ENCODE measurements around the gene FLII. TPM values are rescaled to one million over a fixed set of nuclear protein-coding genes. Genes with fewer than 3 reads are reported as not detected.

FLII gene
- total RNA-seq, 1 donor from 2014 or later = 288 TPM

GRCh38 chr17:18246109-18246725 lies 12.3 kb downstream of the FLII start:
- intact Hi-C loops (cut with micrococcal nuclease) = no loop called here

DNA sequence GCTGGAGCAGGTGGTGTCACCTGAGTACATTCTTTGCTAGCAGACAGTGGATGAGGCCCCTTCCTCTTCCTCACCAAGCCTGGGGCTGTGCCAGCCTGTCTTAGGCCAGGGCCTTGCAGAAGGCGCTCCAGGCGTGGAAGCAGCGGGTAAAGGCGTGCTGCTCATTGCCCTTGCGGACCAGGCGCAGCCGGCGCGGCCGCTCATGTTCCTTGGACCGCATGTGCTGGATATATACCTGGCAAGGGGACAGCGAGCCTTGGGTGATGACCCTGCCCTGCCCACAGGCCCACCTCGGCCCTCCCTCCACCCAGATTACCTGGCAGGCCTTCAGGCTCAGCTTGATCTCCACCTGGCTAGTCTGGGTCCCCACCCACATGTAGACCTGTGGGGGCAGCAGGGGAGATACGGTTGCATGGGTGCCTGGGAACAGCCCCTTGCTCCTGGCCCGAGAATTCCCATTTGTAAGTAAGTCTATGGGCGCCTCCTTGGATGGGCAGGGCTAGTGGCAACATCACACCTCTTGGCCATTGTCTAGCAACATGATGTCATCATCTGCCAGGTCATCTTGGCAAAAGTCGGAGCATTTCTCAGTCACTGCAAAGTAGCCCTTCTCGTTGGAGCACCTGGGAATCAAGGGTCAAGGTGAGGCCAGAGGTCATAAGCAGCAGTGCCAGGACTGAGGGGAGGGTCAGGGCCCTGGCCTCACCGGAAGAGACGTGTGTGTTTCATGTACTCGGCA lies 13.3 kb downstream of the FLII start:
- intact Hi-C loops (cut with micrococcal nuclease) = no loop called here

GRCh38 chr17:18241229-18241871 lies 17.2 kb downstream of the FLII start:
- intact Hi-C loops (cut with micrococcal nuclease) = no loop called here

DNA sequence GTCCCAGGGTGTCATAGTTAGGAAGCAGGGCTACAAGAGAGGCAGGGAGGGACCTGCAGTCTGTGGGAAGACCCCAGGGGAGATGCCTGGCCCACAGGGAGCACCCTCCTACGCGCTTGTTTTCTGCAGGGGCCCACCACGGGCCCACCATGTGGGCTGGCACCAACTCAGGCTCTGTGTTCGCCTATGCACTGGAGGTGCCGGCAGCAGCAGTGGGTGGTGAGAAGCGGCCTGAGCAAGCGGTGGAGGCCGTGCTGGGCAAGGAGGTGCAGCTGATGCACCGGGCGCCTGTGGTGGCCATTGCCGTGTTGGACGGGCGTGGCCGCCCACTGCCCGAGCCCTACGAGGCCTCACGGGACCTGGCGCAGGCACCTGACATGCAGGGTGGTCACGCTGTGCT lies 18.1 kb downstream of the FLII start:
- intact Hi-C loops (cut with micrococcal nuclease) = no loop called here

GRCh38 chr17:18238299-18238698 lies 20.2 kb downstream of the FLII start:
- intact Hi-C loops (cut with micrococcal nuclease) = no loop called here

- intact Hi-C loops (cut with micrococcal nuclease) = no loop called here
Observed at GRCh38 chr17:18237461-18237860, 21.1 kb downstream of the FLII start.

DNA sequence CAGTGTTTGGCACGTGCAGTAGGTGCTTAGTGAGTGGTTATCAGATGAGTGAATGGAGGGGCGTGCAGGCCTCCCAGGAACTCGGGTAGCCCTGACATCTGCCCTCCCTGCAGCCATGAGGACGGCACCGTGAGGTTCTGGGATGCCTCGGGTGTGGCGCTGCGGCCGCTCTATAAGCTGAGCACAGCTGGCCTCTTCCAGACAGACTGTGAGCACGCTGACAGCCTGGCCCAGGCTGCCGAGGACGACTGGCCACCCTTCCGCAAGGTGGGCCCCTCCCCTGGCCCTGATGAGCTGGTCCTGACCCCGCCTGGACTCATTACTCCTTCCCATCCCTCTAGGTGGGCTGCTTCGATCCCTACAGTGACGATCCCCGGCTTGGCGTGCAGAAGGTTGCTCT lies 22.0 kb downstream of the FLII start:
- intact Hi-C loops (cut with micrococcal nuclease) = no loop called here

DNA sequence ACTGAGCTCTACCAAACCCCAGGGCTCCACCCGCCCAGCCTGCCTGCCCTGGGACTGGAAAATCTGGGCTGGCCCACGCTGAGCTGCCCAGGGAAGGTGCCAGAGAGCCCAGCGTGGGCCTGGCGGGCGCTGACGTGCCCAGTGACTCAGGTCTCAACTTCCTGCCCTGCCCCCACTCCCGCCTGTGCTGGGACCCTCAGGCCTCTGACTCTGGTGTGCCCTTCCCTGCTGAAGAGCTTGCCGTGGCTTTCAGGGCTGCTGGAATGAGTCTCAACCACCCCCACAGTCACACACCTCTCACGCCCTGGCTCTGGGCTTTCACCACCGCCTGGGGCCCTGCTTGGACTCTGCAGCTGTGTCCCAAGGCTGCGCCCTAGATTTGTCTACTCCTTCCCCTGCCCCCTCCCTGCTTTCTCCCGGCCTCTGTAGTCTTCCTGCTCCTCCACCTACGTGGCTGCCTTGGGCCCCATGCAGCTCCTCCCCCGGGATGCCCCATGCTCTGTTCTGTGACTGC lies 22.7 kb downstream of the FLII start:
- intact Hi-C loops (cut with micrococcal nuclease) = no loop called here

GRCh38 chr17:18234853-18235380 lies 23.6 kb downstream of the FLII start:
- intact Hi-C loops (cut with micrococcal nuclease) = no loop called here

DNA sequence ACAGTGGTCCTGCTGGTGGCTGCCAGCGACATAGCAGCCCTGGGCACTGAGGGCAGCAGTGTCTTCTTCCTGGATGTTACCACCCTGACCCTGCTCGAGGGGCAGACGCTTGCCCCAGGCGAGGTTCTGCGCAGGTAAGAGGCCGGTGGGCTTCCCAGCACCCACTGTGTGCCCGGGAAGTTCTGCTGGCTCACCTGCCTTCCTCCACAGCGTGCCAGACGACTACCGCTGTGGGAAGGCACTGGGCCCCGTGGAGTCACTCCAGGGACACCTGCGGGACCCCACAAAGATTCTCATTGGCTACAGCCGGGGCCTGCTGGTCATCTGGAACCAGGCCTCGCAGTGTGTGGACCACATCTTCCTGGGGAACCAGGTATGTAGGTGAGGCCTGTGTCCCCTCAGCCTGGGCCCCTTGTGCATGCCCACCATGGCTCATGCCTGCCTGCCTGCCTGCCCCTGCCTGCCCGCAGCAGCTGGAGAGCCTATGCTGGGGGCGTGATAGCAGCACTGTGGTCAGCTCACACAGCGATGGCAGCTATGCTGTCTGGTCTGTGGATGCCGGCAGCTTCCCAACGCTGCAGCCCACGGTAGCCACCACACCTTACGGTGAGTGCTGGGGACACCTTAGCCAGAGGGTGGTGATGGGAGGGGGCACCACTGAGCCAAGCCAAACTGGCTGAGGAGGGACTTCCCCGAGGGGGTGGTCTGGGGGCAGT lies 24.6 kb downstream of the FLII start:
- intact Hi-C loops (cut with micrococcal nuclease) = no loop called here

DNA sequence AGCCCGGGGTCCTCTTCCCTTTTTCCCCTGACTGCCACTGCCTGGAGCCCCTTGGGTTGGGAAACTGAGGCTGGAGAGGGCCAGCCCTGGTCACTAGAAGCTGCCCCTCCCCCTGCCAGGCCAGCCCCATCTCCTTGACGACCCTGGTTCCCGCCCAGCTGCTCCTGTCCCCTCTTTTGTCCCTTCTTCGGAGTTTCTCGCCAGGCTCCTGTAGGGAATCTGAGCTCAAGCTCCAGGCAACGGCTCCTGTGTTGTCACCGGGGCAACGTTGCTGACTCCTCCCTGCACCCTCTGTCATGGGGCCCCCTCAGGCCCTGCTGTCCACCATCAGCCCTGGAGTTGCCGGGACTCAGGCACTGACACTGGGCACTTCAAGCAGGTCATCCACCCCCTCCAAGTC lies 27.4 kb downstream of the FLII start:
- intact Hi-C loops (cut with micrococcal nuclease) = no loop called here

DNA sequence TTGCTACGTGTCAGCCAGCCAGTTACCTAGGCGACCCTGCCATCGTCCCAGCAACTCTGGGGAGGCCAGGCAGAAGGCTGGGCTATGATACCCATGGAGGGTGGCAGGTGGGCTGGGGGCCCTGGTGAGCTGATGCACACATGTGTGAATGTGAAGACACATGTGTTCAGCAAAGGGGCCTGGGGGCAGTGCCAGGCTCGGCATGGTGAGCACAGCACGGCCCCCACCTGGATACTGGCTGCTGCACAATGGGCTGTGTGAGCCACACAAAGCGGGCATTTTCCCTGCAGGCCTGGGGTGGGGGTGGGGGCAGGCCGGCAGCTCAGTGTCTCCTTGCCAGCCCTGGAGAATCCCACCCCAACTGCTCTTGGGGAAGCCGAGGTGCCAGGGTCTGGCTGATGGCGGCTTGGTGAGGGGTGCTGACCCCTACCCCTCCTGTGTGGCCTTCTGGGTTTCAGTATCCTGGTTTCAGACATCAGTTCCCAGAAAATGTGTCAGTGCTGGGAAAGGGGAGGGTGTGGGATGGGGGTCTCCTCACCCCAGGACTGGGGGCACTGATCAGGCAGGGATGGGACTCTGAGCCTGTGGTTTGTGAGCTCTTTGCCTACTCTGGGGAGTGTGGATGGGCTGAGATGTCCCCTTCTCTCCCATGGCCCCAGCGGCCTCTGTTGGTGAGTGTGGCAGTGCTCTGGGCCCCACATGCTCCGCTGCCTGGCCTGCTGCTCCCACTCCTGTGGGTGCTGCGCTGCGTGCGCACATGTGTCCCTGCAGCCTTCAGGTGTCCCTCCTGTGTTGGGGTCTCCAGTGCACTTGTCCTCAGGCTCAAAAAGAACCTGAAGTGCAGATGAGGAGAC lies 28.0 kb downstream of the FLII start:
- intact Hi-C loops (cut with micrococcal nuclease) = no loop called here

GRCh38 chr17:18229771-18230170 lies 28.8 kb downstream of the FLII start:
- intact Hi-C loops (cut with micrococcal nuclease) = no loop called here

DNA sequence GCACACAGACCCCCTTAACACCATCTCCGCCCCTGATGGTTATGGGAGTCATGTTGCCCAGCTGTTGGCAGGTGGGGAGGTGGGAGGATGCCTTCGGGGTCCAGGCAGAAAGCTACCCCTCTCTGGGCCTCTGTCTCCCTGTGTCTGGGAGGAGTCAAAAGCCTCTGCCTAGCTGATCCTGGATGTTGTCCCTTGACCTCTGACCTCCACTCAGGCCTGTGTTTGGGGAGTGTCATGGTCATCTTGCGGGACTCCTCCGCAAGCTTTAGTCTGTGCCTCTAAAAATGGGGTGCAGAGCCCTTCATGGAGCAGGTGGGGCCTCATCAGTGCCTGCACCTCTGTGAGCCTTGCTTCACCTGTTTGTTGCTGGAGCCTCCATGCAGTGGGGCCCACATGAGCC lies 29.3 kb downstream of the FLII start:
- intact Hi-C loops (cut with micrococcal nuclease) = no loop called here

GRCh38 chr17:18228176-18228682 lies 30.3 kb downstream of the FLII start:
- intact Hi-C loops (cut with micrococcal nuclease) = no loop called here

GRCh38 chr17:18227635-18228034 lies 30.9 kb downstream of the FLII start:
- intact Hi-C loops (cut with micrococcal nuclease) = no loop called here

- intact Hi-C loops (cut with micrococcal nuclease) = no loop called here
Observed at GRCh38 chr17:18226284-18226945, 32.1 kb downstream of the FLII start.

DNA sequence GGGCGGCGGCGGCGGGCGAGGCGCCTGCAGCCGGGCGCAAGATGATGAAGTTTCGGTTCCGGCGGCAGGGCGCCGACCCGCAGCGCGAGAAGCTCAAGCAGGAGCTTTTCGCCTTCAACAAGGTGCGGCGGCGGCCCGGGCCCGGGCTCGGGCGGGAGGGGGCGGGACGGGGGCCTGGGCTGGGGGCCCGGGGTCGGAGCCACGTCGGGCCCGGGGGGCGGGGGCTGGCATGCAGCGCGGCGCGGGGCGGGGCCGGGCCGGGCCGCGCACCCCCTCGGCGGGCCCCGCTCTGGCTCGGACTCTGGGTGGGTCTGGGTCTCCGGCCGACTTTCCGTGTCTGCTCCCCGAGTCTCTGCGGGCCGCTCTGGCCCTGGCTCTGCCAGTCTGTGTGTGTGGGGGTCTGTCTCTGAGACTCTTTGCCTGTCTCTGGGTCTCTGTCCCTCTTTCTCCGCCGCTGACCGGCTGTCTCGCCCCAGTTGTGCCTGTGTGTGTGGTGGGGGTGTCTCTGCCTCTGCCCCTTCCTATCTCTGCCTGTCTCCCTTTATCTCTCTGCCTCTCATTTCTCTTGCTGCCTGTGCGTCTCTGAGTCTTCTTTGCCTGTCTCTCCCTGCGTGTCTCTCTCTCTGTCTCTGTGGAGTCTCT lies 32.8 kb downstream of the FLII start:
- intact Hi-C loops (cut with micrococcal nuclease) = loop anchor here (1.0 to 2.0 kb wide), 6 partner anchors 8 to 253 kb away; partner anchors contain the start of genes ALKBH5, DRC3, MIEF2 and SHMT1

DNA sequence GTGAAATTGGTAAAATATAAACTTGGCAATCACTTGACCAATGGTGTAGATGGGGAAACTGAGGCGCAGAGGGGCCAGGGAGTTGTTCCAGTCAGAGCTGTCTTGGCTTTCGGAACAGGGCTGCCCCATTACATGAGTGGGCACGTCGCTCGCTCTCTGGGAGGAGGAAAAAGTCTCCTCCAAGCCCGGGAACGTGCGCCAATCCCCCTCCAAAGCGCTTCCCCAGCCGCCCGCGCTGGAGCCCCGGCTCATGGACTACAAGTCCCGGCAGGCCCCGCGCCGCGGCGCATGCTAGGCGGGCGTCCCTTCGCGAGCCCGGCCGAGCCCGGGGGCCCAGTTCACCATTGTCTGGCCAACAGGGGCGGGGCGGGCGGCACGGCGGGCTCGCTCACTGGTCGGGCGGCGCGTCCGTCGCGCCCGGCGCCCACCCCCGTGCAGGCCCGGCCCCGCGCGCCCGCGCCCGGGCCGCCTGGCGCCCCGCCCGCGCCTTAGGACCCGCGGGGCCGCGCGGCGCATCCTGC lies 33.4 kb downstream of the FLII start, which contains the start of gene LLGL1:
Gene LLGL1 (plus strand): TSS at position 515 of the 521 bp plus-strand sequence. CDS start 48 bp downstream, outside the sequence.
- intact Hi-C loops (cut with micrococcal nuclease) = loop anchor here (1.0 to 2.0 kb wide), 6 partner anchors 8 to 253 kb away; partner anchors contain the start of genes ALKBH5, DRC3, MIEF2 and SHMT1

All from T-helper 1 cell treated with Interleukin-12 subunit alpha and Interleukin-12 subunit beta and Interleukin-4 antibody, amounts not matched to agents 30 ng/mL and 1 ng/mL, for 36 hours (primary cell).